OCI-LY1 (cell line): Measurements from ENCODE around the gene LRRC28.

Experiments used
- H2AFZ ChIP-seq: fragments of 200-600 bp; sonication (generic), shearing (Covaris generic); 2 replicates; pipeline ENCODE4 v1.6.0; 2014; ENCODE audit warnings: antibody characterized with exemption, mild to moderate bottlenecking, low read length
- H3F3A ChIP-seq: fragments of 200-600 bp; sonication (generic), shearing (Covaris generic); 2 replicates; pipeline ENCODE4 v1.6.0; 2014; ENCODE audit warnings: mild to moderate bottlenecking, antibody characterized with exemption, low read length, moderate library complexity; ENCODE audit not compliant: insufficient read depth
- H3K27ac ChIP-seq: fragments of 200-600 bp; sonication (generic); 2 replicates; pipeline ENCODE4 v1.5.1; 2014; ENCODE audit warnings: low read length, mixed run types, mild to moderate bottlenecking, low read depth; ENCODE audit not compliant: poor library complexity, severe bottlenecking
- H3K27me3 ChIP-seq: fragments of 200-600 bp; sonication (generic); 2 replicates; pipeline ENCODE4 v1.6.0; 2014; ENCODE audit warnings: antibody characterized with exemption, mild to moderate bottlenecking, low read length, moderate library complexity; ENCODE audit not compliant: insufficient read depth
- H3K36me3 ChIP-seq: fragments of 200-600 bp; sonication (generic); 2 replicates; pipeline ENCODE4 v1.6.1; 2014; ENCODE audit warnings: mild to moderate bottlenecking, antibody characterized with exemption, low read length, moderate library complexity, mixed read lengths; ENCODE audit not compliant: insufficient read depth
- H3K4me1 ChIP-seq: fragments of 200-600 bp; sonication (generic); 2 replicates; pipeline ENCODE4 v1.5.1; 2014; ENCODE audit warnings: mild to moderate bottlenecking, low read length, moderate library complexity; ENCODE audit not compliant: insufficient read depth, severe bottlenecking
- H3K4me2 ChIP-seq: fragments of 200-600 bp; sonication (generic), shearing (Covaris generic); 2 replicates; pipeline ENCODE4 v1.6.1; 2014; ENCODE audit warnings: low read length
- H3K4me3 ChIP-seq: fragments of 200-600 bp; sonication (generic); 2 replicates; pipeline ENCODE4 v1.5.1; 2014; ENCODE audit warnings: low read length, low read depth, mild to moderate bottlenecking, mixed read lengths; ENCODE audit not compliant: poor library complexity, severe bottlenecking
- H3K79me2 ChIP-seq: fragments of 200-600 bp; shearing (Covaris generic); 2 replicates; pipeline ENCODE4 v1.6.1; 2016; ENCODE audit warnings: mixed run types, low read length, mixed read lengths; ENCODE audit not compliant: insufficient read depth
- H3K9ac ChIP-seq: fragments of 200-600 bp; sonication (generic), shearing (Covaris generic); 2 replicates; pipeline ENCODE4 v1.6.1; 2014; ENCODE audit warnings: mild to moderate bottlenecking, low read length, mixed read lengths
- H3K9me2 ChIP-seq: fragments of 200-600 bp; sonication (generic), shearing (Covaris generic); 2 replicates; pipeline ENCODE4 v1.6.1; 2014; ENCODE audit warnings: low read depth, mild to moderate bottlenecking, low read length, mixed read lengths
- H3K9me3 ChIP-seq: fragments of 200-600 bp; shearing (Covaris generic); 2 replicates; pipeline ENCODE4 v1.6.1; 2014; ENCODE audit warnings: low read length, mixed read lengths
- H4K20me1 ChIP-seq: fragments of 200-600 bp; sonication (generic), shearing (Covaris generic); 2 replicates; pipeline ENCODE4 v1.6.0; 2016; ENCODE audit warnings: mild to moderate bottlenecking, low read length; ENCODE audit not compliant: insufficient read depth
- CTCF ChIP-seq: fragments of 200-600 bp; sonication (generic), shearing (Covaris generic); IDR thresholded peaks from 2 replicates; pipeline ENCODE4 v1.5.1; 2017; ENCODE audit warnings: mild to moderate bottlenecking, antibody characterized with exemption, low read length, moderate library complexity, mixed read lengths
- EZH2 ChIP-seq: fragments of 200-600 bp; sonication (generic), shearing (Covaris generic); IDR thresholded peaks from 2 replicates; pipeline ENCODE4 v1.8.0; 2017; ENCODE audit warnings: borderline replicate concordance, mixed run types, mild to moderate bottlenecking, antibody characterized with exemption, low read length, moderate library complexity, mixed read lengths

LRRC28 gene

GRCh38 chr15:99305761-99306505 lies 54.7 kb downstream of the LRRC28 start:
- no peak overlapping the region for H3K4me3 ChIP-seq
- no peak overlapping the region for H3K9ac ChIP-seq
- no peak overlapping the region for H2AFZ ChIP-seq
- no peaks in the 10 kb centered on the region for H3K79me2 ChIP-seq
- H3K27ac ChIP-seq, result no peak overlapping the region
- no peak for TF ChIP-seq EZH2
- no peak for TF ChIP-seq CTCF
- no peaks in the 10 kb centered on the region for H4K20me1 ChIP-seq
- no peak overlapping the region for H3K4me2 ChIP-seq
- no peaks in the 10 kb centered on the region for H3K9me3 ChIP-seq
- no peaks in the 10 kb centered on the region for H3K4me1 ChIP-seq
- no peaks in the 10 kb centered on the region for H3F3A ChIP-seq
- H3K9me2 ChIP-seq, result no peaks in the 10 kb centered on the region
- H3K36me3 ChIP-seq, result no peaks in the 10 kb centered on the region
- no peaks in the 10 kb centered on the region for H3K27me3 ChIP-seq

- no peak overlapping the region for H3K9ac ChIP-seq
- no peaks in the 10 kb centered on the region for H3K79me2 ChIP-seq
- no peaks in the 10 kb centered on the region for H3K4me1 ChIP-seq
- no peak overlapping the region for H3K4me3 ChIP-seq
- no peaks in the 10 kb centered on the region for H3K9me2 ChIP-seq
- TF ChIP-seq EZH2 (no peak), CTCF (no peak)
- H4K20me1 ChIP-seq, result no peaks in the 10 kb centered on the region
- H3K4me2 ChIP-seq, result no peak overlapping the region
- no peak overlapping the region for H3K27ac ChIP-seq
- no peaks in the 10 kb centered on the region for H3K9me3 ChIP-seq
- no peaks in the 10 kb centered on the region for H3K36me3 ChIP-seq
- no peak overlapping the region for H2AFZ ChIP-seq
- H3F3A ChIP-seq, result no peaks in the 10 kb centered on the region
- no peaks in the 10 kb centered on the region for H3K27me3 ChIP-seq
Measured at GRCh38 chr15:99306694-99307338, 55.5 kb downstream of the LRRC28 start.

GRCh38 chr15:99307735-99308134 lies 56.5 kb downstream of the LRRC28 start:
- H3K36me3 ChIP-seq, result no peaks in the 10 kb centered on the region
- no peak overlapping the region for H3K27ac ChIP-seq
- H3K27me3 ChIP-seq, result no peaks in the 10 kb centered on the region
- no peak for TF ChIP-seq CTCF
- no peak for TF ChIP-seq EZH2
- no peaks in the 10 kb centered on the region for H4K20me1 ChIP-seq
- H3K79me2 ChIP-seq, result no peaks in the 10 kb centered on the region
- H3K4me2 ChIP-seq, result no peak overlapping the region
- no peaks in the 10 kb centered on the region for H3F3A ChIP-seq
- no peaks in the 10 kb centered on the region for H3K4me1 ChIP-seq
- H3K4me3 ChIP-seq, result no peak overlapping the region
- H3K9me3 ChIP-seq, result peaks cover 3% of the 10 kb centered on the region; the same call in 1 of the 2 replicates
- no peak overlapping the region for H3K9ac ChIP-seq
- H3K9me2 ChIP-seq, result no peaks in the 10 kb centered on the region
- no peak overlapping the region for H2AFZ ChIP-seq
